UCSD-AML1 (cell line): ENCODE measurements around the gene POLN.
"Not testable (repeated sequence)": the region's sequence is repeated elsewhere in the genome, so short reads cannot be mapped to it uniquely, and the experiment has no call there.

Experiments
- DNase-seq: peaks from one replicate; lab custom pipeline; 2025; ENCODE audit not compliant: unreplicated experiment; lab: John Stamatoyannopoulos, UW

The POLN gene

GRCh38 chr4:2275546-2276251 lies 33.8 kb upstream of the POLN start:
- no peak for DNase-seq

- DNase-seq: not testable (repeated sequence)
Measured at GRCh38 chr4:2275044-2275397, 33.1 kb upstream of the POLN start.

- DNase-seq: no peak
Measured at GRCh38 chr4:2274320-2275043, 32.6 kb upstream of the POLN start.

GRCh38 chr4:2273657-2274319 lies 31.9 kb upstream of the POLN start:
- no peak for DNase-seq

GRCh38 chr4:2273221-2273620 lies 31.3 kb upstream of the POLN start:
- no peak for DNase-seq

- no peak for DNase-seq
Measured at GRCh38 chr4:2272828-2273120, 30.9 kb upstream of the POLN start.

GRCh38 chr4:2272026-2272827 lies 30.3 kb upstream of the POLN start:
- no peak for DNase-seq

GRCh38 chr4:2271279-2272025 lies 29.5 kb upstream of the POLN start:
- DNase-seq: no peak

- DNase-seq: no peak
Measured at GRCh38 chr4:2270341-2271165, 28.6 kb upstream of the POLN start.

GRCh38 chr4:2269618-2270163 lies 27.8 kb upstream of the POLN start:
- DNase-seq: no peak

- no peak for DNase-seq
Measured at GRCh38 chr4:2269206-2269531, 27.2 kb upstream of the POLN start.

GRCh38 chr4:2268357-2269205 lies 26.7 kb upstream of the POLN start:
- DNase-seq: no peak

- DNase-seq: no peak
Measured at GRCh38 chr4:2267841-2268240, 25.9 kb upstream of the POLN start.

- DNase-seq: no peak
Measured at GRCh38 chr4:2267320-2267811, 25.4 kb upstream of the POLN start.

GRCh38 chr4:2266821-2267220 lies 24.9 kb upstream of the POLN start:
- no peak for DNase-seq

GRCh38 chr4:2266181-2266580 lies 24.3 kb upstream of the POLN start:
- no peak for DNase-seq

GRCh38 chr4:2265113-2266110 lies 23.5 kb upstream of the POLN start:
- no peak for DNase-seq
